Calu3 (cell line): ENCODE measurements around the gene HPS3. TPM values are rescaled to one million over a fixed set of nuclear protein-coding genes. Genes with fewer than 3 reads are reported as not detected.

Experiments
- BruUV-seq: library from RNA; stranded (reverse); fragments of 400-500 nt; replicated peaks from 2 replicates; lab custom pipeline; 2021; lab: Mats Ljungman, UMichigan
- CTCF ChIA-PET: fragments of 300-600 bp; sonication (Branson Sonifier 250); formaldehyde crosslinking; loops from one replicate; lab custom pipeline; 2022; ENCODE audit warnings: antibody characterized with exemption; lab: Charles Lee
- DNase-seq: peaks from one replicate; pipeline ENCODE4 v3.0.0; 2022
- H3K27ac Mint-ChIP-seq: one replicate; pipeline ENCODE4 v1.8.0; 2022; ENCODE audit warnings: mixed read lengths; ENCODE audit not compliant: unreplicated experiment
- H3K27me3 Mint-ChIP-seq: one replicate; pipeline ENCODE4 v1.8.0; 2022; ENCODE audit warnings: mixed read lengths; ENCODE audit not compliant: unreplicated experiment
- H3K36me3 Mint-ChIP-seq: one replicate; pipeline ENCODE4 v1.8.0; 2022; ENCODE audit warnings: mild to moderate bottlenecking, moderate library complexity, mixed read lengths; ENCODE audit not compliant: insufficient read depth, unreplicated experiment
- H3K4me1 Mint-ChIP-seq: one replicate; pipeline ENCODE4 v1.8.0; 2022; ENCODE audit warnings: mild to moderate bottlenecking, low read depth, mixed read lengths; ENCODE audit not compliant: unreplicated experiment
- H3K4me3 Mint-ChIP-seq: one replicate; pipeline ENCODE4 v1.8.0; 2022; ENCODE audit warnings: mild to moderate bottlenecking, low read depth, moderate library complexity, mixed read lengths; ENCODE audit not compliant: unreplicated experiment
- H3K9me3 Mint-ChIP-seq: one replicate; pipeline ENCODE4 v1.8.0; 2022; ENCODE audit warnings: low read depth, mixed read lengths; ENCODE audit not compliant: unreplicated experiment
- intact Hi-C: fragments of 100-400 bp; cut with micrococcal nuclease; formaldehyde crosslinking; loops from one replicate; pipeline ENCODE4 v1.10.0; 2022; ENCODE audit not compliant: unreplicated experiment
- total RNA-seq: library from RNA; stranded (reverse); gene quantifications from 2 replicates; pipeline ENCODE4 v1.2.3, GENCODE V29; 2022
- TF ChIP-seq, protein P1 (sequence below): fragments of 200-600 bp; IDR thresholded peaks from one replicate; pipeline ENCODE4 v1.8.0; 2022; ENCODE audit warnings: antibody characterized with exemption; ENCODE audit not compliant: unreplicated experiment

HPS3 gene
- total RNA-seq, 1 experiment from 2014 or later = 49.5 TPM

DNA sequence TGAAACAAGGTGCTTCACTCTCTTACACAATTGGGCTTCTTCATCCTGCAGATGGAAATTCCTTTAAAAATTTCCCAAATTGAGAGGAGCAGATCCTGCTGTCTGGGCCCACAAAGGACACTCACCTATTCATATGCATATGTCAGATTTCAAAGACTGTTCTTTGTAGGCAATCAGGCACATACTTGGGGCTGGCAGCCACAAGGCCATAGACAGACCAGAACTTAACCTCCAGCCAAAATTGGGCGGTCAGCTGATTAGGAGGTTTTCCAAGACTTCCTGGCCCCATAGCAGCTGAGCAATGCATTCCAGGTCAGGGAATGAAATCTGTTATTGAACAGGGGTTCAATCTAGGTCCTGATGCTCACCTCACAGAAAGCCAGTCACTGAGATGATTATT is 15.0 kb upstream of the HPS3 start:
- Mint-ChIP-seq H3K9me3 (no peaks in the 10 kb centered on the region), H3K36me3 (no peaks in the 10 kb centered on the region), H3K27me3 (no peaks in the 10 kb centered on the region), H3K4me1 (no peaks in the 10 kb centered on the region), H3K4me3 (no peak overlapping the region), H3K27ac (no peak overlapping the region)
- TF ChIP-seq, protein P1, sequence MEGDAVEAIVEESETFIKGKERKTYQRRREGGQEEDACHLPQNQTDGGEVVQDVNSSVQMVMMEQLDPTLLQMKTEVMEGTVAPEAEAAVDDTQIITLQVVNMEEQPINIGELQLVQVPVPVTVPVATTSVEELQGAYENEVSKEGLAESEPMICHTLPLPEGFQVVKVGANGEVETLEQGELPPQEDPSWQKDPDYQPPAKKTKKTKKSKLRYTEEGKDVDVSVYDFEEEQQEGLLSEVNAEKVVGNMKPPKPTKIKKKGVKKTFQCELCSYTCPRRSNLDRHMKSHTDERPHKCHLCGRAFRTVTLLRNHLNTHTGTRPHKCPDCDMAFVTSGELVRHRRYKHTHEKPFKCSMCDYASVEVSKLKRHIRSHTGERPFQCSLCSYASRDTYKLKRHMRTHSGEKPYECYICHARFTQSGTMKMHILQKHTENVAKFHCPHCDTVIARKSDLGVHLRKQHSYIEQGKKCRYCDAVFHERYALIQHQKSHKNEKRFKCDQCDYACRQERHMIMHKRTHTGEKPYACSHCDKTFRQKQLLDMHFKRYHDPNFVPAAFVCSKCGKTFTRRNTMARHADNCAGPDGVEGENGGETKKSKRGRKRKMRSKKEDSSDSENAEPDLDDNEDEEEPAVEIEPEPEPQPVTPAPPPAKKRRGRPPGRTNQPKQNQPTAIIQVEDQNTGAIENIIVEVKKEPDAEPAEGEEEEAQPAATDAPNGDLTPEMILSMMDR = no peak
- CTCF ChIA-PET = no interaction called here
- intact Hi-C loops = no loop called here
- DNase-seq = no peak
- no TSS peak for BruUV-seq

DNA sequence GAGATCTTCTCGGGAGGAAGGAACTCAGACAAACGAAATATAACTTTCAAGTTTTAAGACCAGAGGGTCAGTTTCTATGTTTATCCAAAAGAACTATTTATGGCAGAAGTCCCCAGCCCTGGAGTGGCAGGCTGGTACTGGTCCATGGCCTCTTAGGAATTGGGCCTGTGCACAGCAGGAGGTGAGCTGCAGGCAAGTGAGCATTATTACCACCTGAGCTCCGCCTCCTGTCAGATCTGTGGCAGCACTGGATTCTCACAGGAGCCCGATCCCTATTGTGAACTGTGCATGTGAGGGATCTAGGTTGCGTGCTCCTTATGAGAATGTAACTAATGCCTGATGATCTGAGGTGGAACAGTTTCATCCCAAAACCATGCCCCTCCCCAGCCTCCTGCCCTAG is 14.3 kb upstream of the HPS3 start:
- intact Hi-C loops = no loop called here
- BruUV-seq = no TSS peak
- no peak overlapping the region for H3K4me3 Mint-ChIP-seq
- H3K27me3 Mint-ChIP-seq = no peaks in the 10 kb centered on the region
- no peaks in the 10 kb centered on the region for H3K36me3 Mint-ChIP-seq
- no peak overlapping the region for H3K27ac Mint-ChIP-seq
- H3K4me1 Mint-ChIP-seq = no peaks in the 10 kb centered on the region
- no peaks in the 10 kb centered on the region for H3K9me3 Mint-ChIP-seq
- TF ChIP-seq, protein P1 = no peak
- DNase-seq = no peak
- CTCF ChIA-PET = no interaction called here

DNA sequence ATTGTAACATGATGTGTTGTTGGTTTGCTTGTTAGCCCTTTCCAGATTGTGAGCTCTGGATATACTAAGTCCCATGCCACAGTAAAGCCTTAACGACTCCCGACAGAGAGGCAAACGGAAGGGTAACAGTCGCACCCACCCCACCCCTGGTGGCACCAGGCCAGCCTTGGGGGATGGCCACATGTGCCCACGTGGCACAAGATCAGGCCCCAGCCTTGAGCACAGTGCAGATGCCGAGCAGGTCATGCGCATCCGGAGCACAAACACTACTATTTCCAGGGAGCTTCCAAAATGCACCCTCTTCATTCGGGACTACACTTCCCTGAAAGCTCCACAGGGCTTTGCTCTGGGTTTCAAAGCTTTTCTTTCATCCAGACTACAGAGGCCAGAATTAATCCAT is 10.7 kb upstream of the HPS3 start:
- H3K4me3 Mint-ChIP-seq = no peak overlapping the region
- CTCF ChIA-PET = interaction anchor here (0.6 to 3.6 kb wide), 3 partner anchors 157 to 360 kb away, joined by 3 to 18 read pairs (median 9); no protein-coding TSS in a partner anchor
- no peak for DNase-seq
- TF ChIP-seq, protein P1 = no peak
- no peaks in the 10 kb centered on the region for H3K27me3 Mint-ChIP-seq
- intact Hi-C loops = no loop called here
- no peaks in the 10 kb centered on the region for H3K9me3 Mint-ChIP-seq
- H3K36me3 Mint-ChIP-seq = no peaks in the 10 kb centered on the region
- H3K27ac Mint-ChIP-seq = no peak overlapping the region
- no peaks in the 10 kb centered on the region for H3K4me1 Mint-ChIP-seq
- no TSS peak for BruUV-seq

DNA sequence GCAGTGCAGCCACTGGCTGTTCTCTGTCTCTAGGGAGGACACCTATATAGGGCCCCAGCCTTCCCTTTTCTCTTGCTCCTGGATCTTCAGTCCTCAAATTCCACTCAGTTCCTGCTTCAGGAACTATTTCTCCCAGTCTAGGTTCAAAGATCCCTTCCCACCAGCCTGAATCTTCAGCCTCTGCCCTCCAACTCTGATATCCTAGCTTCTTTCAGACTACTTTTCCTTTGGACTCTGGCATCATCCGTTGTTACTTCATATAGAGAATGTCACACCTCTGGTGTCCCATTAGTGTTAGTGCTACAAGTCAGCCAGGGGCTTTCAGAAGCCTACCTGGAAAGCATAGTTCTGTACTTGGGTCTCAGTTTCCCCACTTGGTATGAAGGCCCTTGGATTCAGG is 10.0 kb upstream of the HPS3 start:
- BruUV-seq = no TSS peak
- H3K27me3 Mint-ChIP-seq = no peaks in the 10 kb centered on the region
- CTCF ChIA-PET = interaction anchor here (0.6 to 3.6 kb wide), 7 partner anchors 10 to 396 kb away, joined by 3 to 21 read pairs (median 9); partner anchors contain the start of gene HPS3

More for the DNA sequence above, 10.0 kb upstream of the HPS3 start:
- no peaks in the 10 kb centered on the region for H3K4me1 Mint-ChIP-seq
- no peak overlapping the region for H3K27ac Mint-ChIP-seq
- H3K9me3 Mint-ChIP-seq = no peaks in the 10 kb centered on the region
- no peak for DNase-seq
- intact Hi-C loops = no loop called here
- H3K4me3 Mint-ChIP-seq = no peak overlapping the region
- TF ChIP-seq, protein P1 = no peak
- no peaks in the 10 kb centered on the region for H3K36me3 Mint-ChIP-seq
